ENCODE results near the gene LDLRAD4. TPM values are rescaled to one million over a fixed set of nuclear protein-coding genes. Genes with fewer than 3 reads are reported as not detected.

LDLRAD4 gene
- total and polyA plus RNA-seq, 8 donors: 2.0 to 47.9 (median 9.0) TPM

- Histone ChIP-seq H3K27ac (no peak overlapping the region), H3K4me1 (peaks cover 0 to 5% (median 0%) of the 10 kb centered on the region in 4 donors), H3K27me3 (no peaks in the 10 kb centered on the region), H3K4me3 (no peak overlapping the region), H3K9me3 (peaks cover 0 to 9% (median 4%) of the 10 kb centered on the region in 4 donors), H3K36me3 (no peaks in the 10 kb centered on the region)
- TF ChIP-seq CTCF (IDR thresholded peaks at IDR 0.05) (no peak), POLR2AphosphoS5 (IDR thresholded peaks at IDR 0.05) (no peak), EP300 (IDR thresholded peaks at IDR 0.05) (no peak), POLR2A (IDR thresholded peaks at IDR 0.05) (no peak)
- no peak for DNase-seq
- intact Hi-C loops (cut with DNase I; ENCODE audit: low total_unique reads): no loop called here
- 70 to 86% (median 75%) methylated on average over 11 of the region's 11 CpGs for WGBS, 5 donors
Observed at GRCh38 chr18:13409997-13410396, 191.4 kb downstream of the LDLRAD4 start.

GRCh38 chr18:13410471-13410870, 191.9 kb downstream of the LDLRAD4 start:
- no peaks in the 10 kb centered on the region for H3K36me3 ChIP-seq
- H3K27me3 ChIP-seq: no peaks in the 10 kb centered on the region
- peaks cover 0 to 9% (median 4%) of the 10 kb centered on the region in 4 donors for H3K9me3 ChIP-seq
- no peak for DNase-seq
- no peak overlapping the region for H3K27ac ChIP-seq
- TF ChIP-seq CTCF (IDR thresholded peaks at IDR 0.05): no peak
- no peak for TF ChIP-seq POLR2AphosphoS5 (IDR thresholded peaks at IDR 0.05)
- TF ChIP-seq EP300 (IDR thresholded peaks at IDR 0.05): no peak
- peaks cover 0 to 5% (median 0%) of the 10 kb centered on the region in 4 donors for H3K4me1 ChIP-seq
- intact Hi-C loops (cut with DNase I; ENCODE audit: low total_unique reads): no loop called here
- no peak overlapping the region for H3K4me3 ChIP-seq

- intact Hi-C loops (cut with DNase I; ENCODE audit: low total_unique reads): no loop called here
- H3K4me3 ChIP-seq: no peak overlapping the region
- H3K9me3 ChIP-seq: peaks cover 0 to 9% (median 4%) of the 10 kb centered on the region in 4 donors
- no peaks in the 10 kb centered on the region for H3K36me3 ChIP-seq
- no peaks in the 10 kb centered on the region for H3K27me3 ChIP-seq
- TF ChIP-seq POLR2A (IDR thresholded peaks at IDR 0.05): no peak
- H3K27ac ChIP-seq: no peak overlapping the region
- peaks cover 0 to 12% (median 4%) of the 10 kb centered on the region in 4 donors for H3K4me1 ChIP-seq
- DNase-seq: no peak
- 69 to 100% (median 96%) methylated on average over 1 of the region's 1 CpG for WGBS, 5 donors
Observed at GRCh38 chr18:13412017-13412416, 193.5 kb downstream of the LDLRAD4 start.

- no peak for DNase-seq
- Histone ChIP-seq H3K9me3 (peaks cover 0 to 9% (median 4%) of the 10 kb centered on the region in 4 donors), H3K36me3 (no peaks in the 10 kb centered on the region), H3K4me3 (no peak overlapping the region), H3K27me3 (no peaks in the 10 kb centered on the region), H3K4me1 (peaks cover 0 to 13% (median 4%) of the 10 kb centered on the region in 4 donors), H3K27ac (no peak overlapping the region)
- intact Hi-C loops (cut with DNase I; ENCODE audit: low total_unique reads): no loop called here
- WGBS, 5 donors: 80 to 87% (median 83%) methylated on average over 8 of the region's 8 CpGs
- TF ChIP-seq EP300 (IDR thresholded peaks at IDR 0.05): no peak
- TF ChIP-seq CTCF (IDR thresholded peaks at IDR 0.05): no peak
- TF ChIP-seq POLR2AphosphoS5 (IDR thresholded peaks at IDR 0.05): no peak
- TF ChIP-seq POLR2A (IDR thresholded peaks at IDR 0.05): no peak
Observed at GRCh38 chr18:13412901-13413300, 194.3 kb downstream of the LDLRAD4 start.

GRCh38 chr18:13414102-13414501, 195.5 kb downstream of the LDLRAD4 start:
- Histone ChIP-seq H3K9me3 (peaks cover 0 to 9% (median 4%) of the 10 kb centered on the region in 4 donors), H3K36me3 (no peaks in the 10 kb centered on the region), H3K27ac (no peak overlapping the region), H3K27me3 (no peaks in the 10 kb centered on the region), H3K4me1 (peaks cover 0 to 21% (median 4%) of the 10 kb centered on the region in 4 donors), H3K4me3 (no peak overlapping the region)
- intact Hi-C loops (cut with DNase I; ENCODE audit: low total_unique reads): no loop called here
- no peak for DNase-seq
- WGBS, 5 donors: 69 to 81% (median 71%) methylated on average over 1 to 2 of the region's 2 CpGs
- no peak for TF ChIP-seq POLR2A (IDR thresholded peaks at IDR 0.05)
- TF ChIP-seq EP300 (IDR thresholded peaks at IDR 0.05): no peak
- no peak for TF ChIP-seq POLR2AphosphoS5 (IDR thresholded peaks at IDR 0.05)
- TF ChIP-seq CTCF (IDR thresholded peaks at IDR 0.05): no peak

Data from stomach (tissue), 9 donors.